Nephron progenitor cell (in vitro differentiated cells): ENCODE measurements around the gene EGFLAM.

Experiments used
- DNase-seq: peaks from one replicate; pipeline ENCODE4 v3.0.0; 2021
- H3K27ac Mint-ChIP-seq: 2 replicates; pipeline ENCODE4 v1.8.0; 2021; ENCODE audit warnings: mild to moderate bottlenecking, moderate library complexity, mixed read lengths
- H3K27me3 Mint-ChIP-seq: 2 replicates; pipeline ENCODE4 v1.8.0; 2021; ENCODE audit warnings: mild to moderate bottlenecking, low read depth, mixed read lengths; ENCODE audit not compliant: poor library complexity
- H3K36me3 Mint-ChIP-seq: 2 replicates; pipeline ENCODE4 v1.8.0; 2021; ENCODE audit warnings: low read depth, mixed read lengths
- H3K4me1 Mint-ChIP-seq: 2 replicates; pipeline ENCODE4 v1.8.0; 2021; ENCODE audit warnings: mixed read lengths
- H3K4me3 Mint-ChIP-seq: 2 replicates; pipeline ENCODE4 v1.8.0; 2021; ENCODE audit warnings: mild to moderate bottlenecking, moderate library complexity, mixed read lengths
- H3K9me3 Mint-ChIP-seq: 2 replicates; pipeline ENCODE4 v1.8.0; 2021; ENCODE audit warnings: mild to moderate bottlenecking, moderate library complexity, mixed read lengths
- TF ChIP-seq, protein P1 (sequence below): fragments of 200-600 bp; sonication (generic); IDR thresholded peaks from 2 replicates; pipeline ENCODE4 v1.5.0; 2021; ENCODE audit warnings: antibody characterized with exemption

EGFLAM gene

GRCh38 chr5:38342261-38342660 lies 83.9 kb downstream of the EGFLAM start:
- no peak for DNase-seq
- H3K27ac Mint-ChIP-seq: no peak overlapping the region
- peaks cover 3% of the 10 kb centered on the region for H3K27me3 Mint-ChIP-seq
- H3K36me3 Mint-ChIP-seq: no peaks in the 10 kb centered on the region
- TF ChIP-seq, protein P1, sequence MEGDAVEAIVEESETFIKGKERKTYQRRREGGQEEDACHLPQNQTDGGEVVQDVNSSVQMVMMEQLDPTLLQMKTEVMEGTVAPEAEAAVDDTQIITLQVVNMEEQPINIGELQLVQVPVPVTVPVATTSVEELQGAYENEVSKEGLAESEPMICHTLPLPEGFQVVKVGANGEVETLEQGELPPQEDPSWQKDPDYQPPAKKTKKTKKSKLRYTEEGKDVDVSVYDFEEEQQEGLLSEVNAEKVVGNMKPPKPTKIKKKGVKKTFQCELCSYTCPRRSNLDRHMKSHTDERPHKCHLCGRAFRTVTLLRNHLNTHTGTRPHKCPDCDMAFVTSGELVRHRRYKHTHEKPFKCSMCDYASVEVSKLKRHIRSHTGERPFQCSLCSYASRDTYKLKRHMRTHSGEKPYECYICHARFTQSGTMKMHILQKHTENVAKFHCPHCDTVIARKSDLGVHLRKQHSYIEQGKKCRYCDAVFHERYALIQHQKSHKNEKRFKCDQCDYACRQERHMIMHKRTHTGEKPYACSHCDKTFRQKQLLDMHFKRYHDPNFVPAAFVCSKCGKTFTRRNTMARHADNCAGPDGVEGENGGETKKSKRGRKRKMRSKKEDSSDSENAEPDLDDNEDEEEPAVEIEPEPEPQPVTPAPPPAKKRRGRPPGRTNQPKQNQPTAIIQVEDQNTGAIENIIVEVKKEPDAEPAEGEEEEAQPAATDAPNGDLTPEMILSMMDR: no peak
- peaks cover 19% of the 10 kb centered on the region for H3K4me1 Mint-ChIP-seq
- H3K4me3 Mint-ChIP-seq: no peak overlapping the region
- H3K9me3 Mint-ChIP-seq: no peaks in the 10 kb centered on the region

- H3K27me3 Mint-ChIP-seq: no peaks in the 10 kb centered on the region
These were observed 86.5 kb downstream of the EGFLAM start for GRCh38 chr5:38344891-38345290.

DNA sequence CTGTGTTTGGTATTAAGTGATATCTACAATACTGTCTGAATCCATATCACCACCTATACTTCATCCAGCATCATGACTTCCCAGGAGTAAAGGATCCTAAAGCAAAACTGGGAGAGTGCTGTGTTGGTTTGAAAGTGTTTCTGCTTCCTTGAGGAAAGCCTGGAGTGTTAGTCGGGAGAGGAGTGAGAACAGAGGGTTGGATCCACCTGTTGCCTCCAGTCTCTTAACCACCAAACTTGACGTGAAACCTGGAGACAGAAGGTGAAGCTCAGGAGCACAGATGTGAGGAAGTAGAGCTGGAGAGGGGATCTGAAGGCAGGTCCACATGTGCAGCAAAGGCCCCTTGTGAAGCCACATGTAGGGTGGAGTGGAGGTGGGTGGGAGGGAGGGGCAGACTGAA lies 88.2 kb downstream of the EGFLAM start:
- TF ChIP-seq, protein P1: no peak
- no peak for DNase-seq
- Mint-ChIP-seq H3K36me3 (peaks cover 8% of the 10 kb centered on the region), H3K4me3 (no peak overlapping the region), H3K9me3 (no peaks in the 10 kb centered on the region), H3K4me1 (no peaks in the 10 kb centered on the region), H3K27ac (no peak overlapping the region), H3K27me3 (no peaks in the 10 kb centered on the region)

More at GRCh38 chr5:38344891-38345290, 86.5 kb downstream of the EGFLAM start:
- DNase-seq: no peak
- no peak overlapping the region for H3K27ac Mint-ChIP-seq
- TF ChIP-seq, protein P1: no peak
- peaks cover 5% of the 10 kb centered on the region for H3K4me1 Mint-ChIP-seq
- H3K9me3 Mint-ChIP-seq: no peaks in the 10 kb centered on the region
- no peak overlapping the region for H3K4me3 Mint-ChIP-seq
- H3K36me3 Mint-ChIP-seq: no peaks in the 10 kb centered on the region

DNA sequence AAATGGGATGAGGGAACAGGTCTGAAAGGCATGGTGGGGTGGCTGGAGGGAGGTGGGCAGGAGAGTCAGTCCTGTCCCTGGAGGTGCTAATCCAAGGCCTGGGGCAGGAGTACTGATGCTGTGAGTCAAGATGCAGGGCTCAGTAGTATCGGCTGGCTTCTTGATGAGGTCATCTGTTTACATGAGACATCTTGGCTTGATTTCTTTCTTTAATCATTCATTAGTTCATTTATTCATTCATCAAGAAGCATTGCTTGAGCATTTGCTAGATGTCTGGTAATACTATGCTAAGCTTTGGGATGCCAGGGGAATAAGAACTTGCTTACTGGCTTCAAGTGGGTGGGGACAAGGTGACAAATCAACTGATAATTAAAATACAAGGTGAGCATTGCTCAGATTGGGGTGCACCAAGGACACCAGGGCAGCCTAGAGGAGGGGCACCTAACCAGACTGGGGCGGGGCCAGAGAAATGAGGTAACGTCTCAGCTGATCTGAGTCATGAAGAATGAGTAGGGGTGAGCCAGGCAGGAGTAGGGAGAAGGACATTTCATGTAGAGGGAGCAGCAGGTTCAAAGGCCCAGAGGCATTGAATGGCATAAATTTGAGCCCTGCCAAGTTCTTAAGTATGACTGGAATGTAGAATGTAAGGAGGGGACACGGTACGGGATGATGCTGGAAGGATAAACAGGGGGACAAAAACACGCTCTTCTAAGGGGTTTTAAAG lies 88.8 kb downstream of the EGFLAM start:
- no peak overlapping the region for H3K27ac Mint-ChIP-seq
- no peak for DNase-seq
- H3K4me3 Mint-ChIP-seq: no peak overlapping the region
- TF ChIP-seq, protein P1: no peak
- H3K27me3 Mint-ChIP-seq: no peaks in the 10 kb centered on the region
- H3K4me1 Mint-ChIP-seq: no peaks in the 10 kb centered on the region
- H3K36me3 Mint-ChIP-seq: peaks cover 13% of the 10 kb centered on the region
- H3K9me3 Mint-ChIP-seq: no peaks in the 10 kb centered on the region

DNA sequence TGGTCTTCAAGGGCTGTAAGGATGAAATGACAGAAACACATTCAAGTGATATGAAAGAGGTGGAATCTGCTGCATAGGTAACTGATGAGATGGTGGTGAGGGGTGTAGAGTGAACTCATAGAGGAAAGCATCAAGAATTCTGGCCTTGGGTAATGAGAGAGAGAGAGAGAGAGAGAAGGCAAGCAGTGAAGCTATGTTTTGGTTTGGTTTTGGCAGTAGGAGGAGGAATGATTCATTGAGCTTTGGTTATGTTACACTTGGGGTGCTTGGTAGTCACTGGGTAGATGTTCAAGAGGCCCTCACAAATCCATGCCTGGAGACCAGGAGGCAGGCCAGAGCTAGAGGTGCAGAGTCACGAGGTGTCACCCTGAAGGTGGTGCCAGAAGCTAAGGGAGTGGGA lies 89.5 kb downstream of the EGFLAM start:
- Mint-ChIP-seq H3K4me1 (no peaks in the 10 kb centered on the region), H3K4me3 (no peak overlapping the region), H3K36me3 (peaks cover 13% of the 10 kb centered on the region), H3K27ac (no peak overlapping the region), H3K9me3 (no peaks in the 10 kb centered on the region), H3K27me3 (no peaks in the 10 kb centered on the region)
- TF ChIP-seq, protein P1: no peak
- no peak for DNase-seq
